NCI-H748 treated with DMSO at 0.1 percent for 48 hours (cell line): ENCODE data around the gene AHSG.
A peak's percentile ranks its signal among the peaks of the same experiment; 100 is the strongest.

ENCODE experiments used
- DNase-seq: peaks from one replicate; lab custom pipeline; 2025; lab: John Stamatoyannopoulos, UW

Gene AHSG

GRCh38 chr3:186593862-186594261 lies 19.0 kb upstream of the AHSG start:
- no peak for DNase-seq

GRCh38 chr3:186594591-186595113 lies 18.2 kb upstream of the AHSG start:
- no peak for DNase-seq

GRCh38 chr3:186596568-186597287 lies 16.1 kb upstream of the AHSG start:
- no peak for DNase-seq

- no peak for DNase-seq
These were observed 14.6 kb upstream of the AHSG start for GRCh38 chr3:186598108-186598784.

- no peak for DNase-seq
These were observed 14.1 kb upstream of the AHSG start for GRCh38 chr3:186598794-186599141.

GRCh38 chr3:186599142-186599784 lies 13.6 kb upstream of the AHSG start:
- no peak for DNase-seq

GRCh38 chr3:186599785-186600166 lies 13.1 kb upstream of the AHSG start:
- no peak for DNase-seq

GRCh38 chr3:186600896-186601295 lies 12.0 kb upstream of the AHSG start:
- DNase-seq: no peak

GRCh38 chr3:186603159-186603558 lies 9.7 kb upstream of the AHSG start:
- DNase-seq: no peak

- DNase-seq: no peak
These were observed 7.8 kb upstream of the AHSG start for GRCh38 chr3:186605078-186605477.

GRCh38 chr3:186605561-186606545 lies 7.0 kb upstream of the AHSG start:
- no peak for DNase-seq

GRCh38 chr3:186608624-186609215 lies 4.1 kb upstream of the AHSG start:
- no peak for DNase-seq

GRCh38 chr3:186609247-186609868 lies 3.5 kb upstream of the AHSG start:
- no peak for DNase-seq

GRCh38 chr3:186612065-186612464 lies 795 bp upstream of the AHSG start:
- no peak for DNase-seq

- DNase-seq: no peak
These were observed 891 bp downstream of the AHSG start for GRCh38 chr3:186613637-186614265.

GRCh38 chr3:186614266-186614596 lies 1.4 kb downstream of the AHSG start:
- DNase-seq: no peak

- DNase-seq: peak; percentile 51
These were observed 2.0 kb downstream of the AHSG start for GRCh38 chr3:186614597-186615483.

- DNase-seq: no peak
These were observed 3.4 kb downstream of the AHSG start for GRCh38 chr3:186616299-186616617.

GRCh38 chr3:186617036-186617946 lies 4.4 kb downstream of the AHSG start:
- peak; percentile 31 for DNase-seq
